Erythroblast (primary cell): ENCODE measurements around the gene BTBD6.

Experiments
- GATA1 ChIP-seq: IDR thresholded peaks from 2 replicates; pipeline ENCODE4 v1.6.1; 2011; ENCODE audit warnings: low read depth, mild to moderate bottlenecking, control low read depth, low read length, moderate library complexity
- POLR2A ChIP-seq: IDR thresholded peaks from 2 replicates; pipeline ENCODE4 v1.6.1; 2011; ENCODE audit warnings: mild to moderate bottlenecking, low read length

GRCh38 chr14:105292826-105293711 lies 44.7 kb downstream of the BTBD6 start:
- no peak for TF ChIP-seq POLR2A
- no peak for TF ChIP-seq GATA1
